AG09309 (cell line): ENCODE results near the gene STK38.

Source experiments
- DNase-seq: peaks from one replicate; pipeline ENCODE4 v3.0.0-alpha.2; 2010; ENCODE audit warnings: low read depth
- H3K4me3 ChIP-seq: 2 replicates; pipeline ENCODE4 v1.5.1; 2011; ENCODE audit warnings: mild to moderate bottlenecking, low read depth, low read length, moderate library complexity; ENCODE audit not compliant: control insufficient read depth
- TF ChIP-seq, protein P1 (sequence below): IDR thresholded peaks from 2 replicates; pipeline ENCODE4 v1.5.1; 2011; ENCODE audit warnings: mild to moderate bottlenecking, low read depth, low read length, inconsistent platforms; ENCODE audit not compliant: insufficient read depth, control insufficient read depth; ENCODE audit errors: missing control alignments

The STK38 gene

DNA sequence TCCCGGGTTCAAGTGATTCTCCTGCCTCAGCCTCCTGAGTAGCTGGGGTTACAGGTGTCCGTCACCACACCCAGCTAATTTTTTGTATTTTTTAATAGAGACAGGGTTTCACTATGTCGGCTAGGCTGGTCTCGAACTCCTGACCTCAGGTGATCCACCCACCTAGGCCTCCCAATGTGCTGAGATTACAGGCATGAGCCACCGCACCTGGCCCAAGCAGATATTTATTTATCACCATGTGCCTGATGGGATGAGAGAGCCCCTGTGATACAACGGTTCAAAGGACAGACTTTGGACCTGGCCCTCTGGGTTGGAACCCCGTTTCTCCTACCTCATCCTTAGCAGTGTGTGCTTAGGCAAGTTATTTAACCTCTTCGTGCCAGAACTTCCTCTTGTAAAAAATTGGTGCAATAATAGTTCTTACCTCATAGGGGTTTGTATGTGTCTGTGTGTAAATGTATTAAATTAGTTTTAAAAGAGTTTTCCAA lies 19.2 kb upstream of the STK38 start:
- no peak for DNase-seq
- no peak overlapping the region for H3K4me3 ChIP-seq
- TF ChIP-seq, protein P1, sequence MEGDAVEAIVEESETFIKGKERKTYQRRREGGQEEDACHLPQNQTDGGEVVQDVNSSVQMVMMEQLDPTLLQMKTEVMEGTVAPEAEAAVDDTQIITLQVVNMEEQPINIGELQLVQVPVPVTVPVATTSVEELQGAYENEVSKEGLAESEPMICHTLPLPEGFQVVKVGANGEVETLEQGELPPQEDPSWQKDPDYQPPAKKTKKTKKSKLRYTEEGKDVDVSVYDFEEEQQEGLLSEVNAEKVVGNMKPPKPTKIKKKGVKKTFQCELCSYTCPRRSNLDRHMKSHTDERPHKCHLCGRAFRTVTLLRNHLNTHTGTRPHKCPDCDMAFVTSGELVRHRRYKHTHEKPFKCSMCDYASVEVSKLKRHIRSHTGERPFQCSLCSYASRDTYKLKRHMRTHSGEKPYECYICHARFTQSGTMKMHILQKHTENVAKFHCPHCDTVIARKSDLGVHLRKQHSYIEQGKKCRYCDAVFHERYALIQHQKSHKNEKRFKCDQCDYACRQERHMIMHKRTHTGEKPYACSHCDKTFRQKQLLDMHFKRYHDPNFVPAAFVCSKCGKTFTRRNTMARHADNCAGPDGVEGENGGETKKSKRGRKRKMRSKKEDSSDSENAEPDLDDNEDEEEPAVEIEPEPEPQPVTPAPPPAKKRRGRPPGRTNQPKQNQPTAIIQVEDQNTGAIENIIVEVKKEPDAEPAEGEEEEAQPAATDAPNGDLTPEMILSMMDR: no peak

GRCh38 chr6:36563928-36564284 lies 16.6 kb upstream of the STK38 start:
- no peak for DNase-seq
- TF ChIP-seq, protein P1: no peak

GRCh38 chr6:36563237-36563927 lies 16.1 kb upstream of the STK38 start:
- TF ChIP-seq, protein P1: no peak
- DNase-seq: no peak
- H3K4me3 ChIP-seq: no peak overlapping the region

More at GRCh38 chr6:36563928-36564284, 16.6 kb upstream of the STK38 start:
- H3K4me3 ChIP-seq: no peak overlapping the region

DNA sequence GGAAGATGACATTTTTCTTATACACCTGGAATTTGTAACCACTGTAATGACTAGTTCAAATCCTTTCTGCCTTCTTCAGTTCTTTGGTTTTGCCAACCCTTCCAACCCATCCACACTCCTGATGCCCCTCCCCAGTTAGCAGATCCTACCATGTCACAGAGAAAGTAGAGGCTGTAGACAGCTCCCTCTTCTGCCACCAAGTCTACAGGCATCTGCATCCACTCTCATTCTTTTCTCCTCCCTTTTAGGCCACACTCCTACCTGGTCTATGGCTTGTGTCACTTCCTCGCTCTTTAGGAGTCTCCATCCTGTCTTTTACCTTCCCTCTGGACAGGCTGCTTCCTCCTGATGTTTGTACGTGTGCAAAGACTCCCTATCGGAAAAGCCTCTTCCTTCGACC lies 13.5 kb upstream of the STK38 start:
- TF ChIP-seq, protein P1: no peak
- no peak for DNase-seq
- no peak overlapping the region for H3K4me3 ChIP-seq

- DNase-seq: no peak
- no peak overlapping the region for H3K4me3 ChIP-seq
- TF ChIP-seq, protein P1: no peak
Measured at GRCh38 chr6:36559011-36559793, 11.9 kb upstream of the STK38 start.

DNA sequence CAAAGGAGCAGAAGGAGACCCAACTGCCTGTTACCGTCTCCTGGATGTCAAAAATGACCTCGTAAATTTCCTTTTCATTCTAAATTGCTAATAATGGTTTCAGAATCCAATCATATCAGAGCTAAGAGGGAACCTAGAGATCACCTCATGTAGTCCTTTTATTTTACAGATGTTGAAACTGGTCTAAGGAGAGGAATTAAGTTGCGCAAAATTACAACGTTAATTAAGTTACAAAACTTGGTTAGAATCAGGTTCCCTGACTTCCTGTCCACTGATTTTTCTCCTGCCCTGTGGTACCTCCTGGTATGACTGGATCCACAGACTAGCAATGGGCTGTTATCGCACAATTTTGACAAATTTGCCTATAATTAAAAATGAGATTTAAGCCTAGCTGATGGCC lies 9.0 kb upstream of the STK38 start:
- H3K4me3 ChIP-seq: no peak overlapping the region
- no peak for DNase-seq

More for the DNA sequence above, 9.0 kb upstream of the STK38 start:
- TF ChIP-seq, protein P1: no peak
